SK-N-SH (cell line): Measurements from ENCODE around the gene RDH14. TPM values are rescaled to one million over a fixed set of nuclear protein-coding genes. Genes with fewer than 3 reads are reported as not detected.

Source experiments
- CTCF ChIA-PET: fragments of 300-600, 350-600 bp; formaldehyde crosslinking; extraction: SDS; loops from one replicate; lab custom pipeline; 2021; lab: Yijun Ruan, JAX
- POLR2A ChIA-PET: fragments of 350-600 bp; sonication (Branson Sonifier 250); formaldehyde crosslinking; extraction: SDS; loops from one replicate; lab custom pipeline; 2020; ENCODE audit warnings: antibody characterized with exemption, inconsistent platforms; lab: Yijun Ruan, JAX
- DNase-seq: peaks from one replicate; pipeline ENCODE4 v3.0.0; 2012
- H2AFZ ChIP-seq: fragments of 200-600 bp; sonication (generic); 2 replicates; pipeline ENCODE4 v1.8.1; 2016; ENCODE audit warnings: antibody characterized with exemption, mild to moderate bottlenecking, low read depth
- H3F3A ChIP-seq: fragments of 200-600 bp; sonication (generic); replicated peaks from 2 replicates; pipeline ENCODE3; 2016; ENCODE audit warnings: antibody characterized with exemption, mild to moderate bottlenecking; ENCODE audit not compliant: insufficient read depth
- H3K27ac ChIP-seq, 2 experiments: fragments of 200-500 bp in 1 of 2; fragments of 200-600 bp in 1 of 2; sonication (Bioruptor generic) in 1 of 2; sonication (generic), shearing (Covaris generic) in 1 of 2; 2 replicates each; pipeline versions ENCODE4 v1.5.1 to v1.6.1; 2014 to 2016; ENCODE audit warnings: low read depth in 2 of 2, inconsistent platforms in 1 of 2, low read length in 1 of 2, mild to moderate bottlenecking in 1 of 2, mixed read lengths in 1 of 2
- H3K27me3 ChIP-seq: fragments of 200-600 bp; sonication (generic), shearing (Covaris generic); 2 replicates; pipeline ENCODE4 v1.6.1; 2016; ENCODE audit warnings: mixed run types; ENCODE audit not compliant: insufficient read depth
- H3K36me3 ChIP-seq, 2 experiments: fragments of 200-500 bp in 1 of 2; fragments of 200-600 bp in 1 of 2; sonication (Bioruptor generic) in 1 of 2; sonication (generic) in 1 of 2; replicated peaks in 1 of 2; 2 replicates each; pipeline versions ENCODE3 to v1.5.1; 2014 to 2016; ENCODE audit warnings: low read length in 1 of 2, mild to moderate bottlenecking in 1 of 2; ENCODE audit not compliant: insufficient read depth in 2 of 2, control insufficient read depth in 1 of 2
- H3K4me1 ChIP-seq, 2 experiments: fragments of 200-500 bp in 1 of 2; fragments of 200-600 bp in 1 of 2; sonication (Bioruptor generic) in 1 of 2; sonication (generic), shearing (Covaris generic) in 1 of 2; 2 replicates each; pipeline versions ENCODE4 v1.5.1 to v1.6.1; 2014 to 2016; ENCODE audit warnings: low read depth in 1 of 2, low read length in 1 of 2, mixed run types in 1 of 2; ENCODE audit not compliant: insufficient read depth in 2 of 2, control insufficient read depth in 1 of 2
- H3K4me2 ChIP-seq: fragments of 200-600 bp; sonication (generic), shearing (Covaris generic); 2 replicates; pipeline ENCODE4 v1.6.1; 2017; ENCODE audit warnings: mixed run types
- H3K4me3 ChIP-seq, 2 experiments: fragments of 200-500 bp in 1 of 2; fragments of 200-600 bp in 1 of 2; sonication (Bioruptor generic) in 1 of 2; sonication (generic), shearing (Covaris generic) in 1 of 2; 2 replicates each; pipeline versions ENCODE4 v1.5.1 to v1.8.1; 2014 to 2016; ENCODE audit warnings: low read depth in 2 of 2, inconsistent platforms in 1 of 2, low read length in 1 of 2, mild to moderate bottlenecking in 1 of 2, mixed read lengths in 1 of 2, moderate library complexity in 1 of 2
- H3K79me2 ChIP-seq: fragments of 200-600 bp; sonication (generic); 2 replicates; pipeline ENCODE4 v1.8.1; 2017; ENCODE audit warnings: mild to moderate bottlenecking; ENCODE audit not compliant: insufficient read depth
- H3K9ac ChIP-seq: fragments of 200-600 bp; sonication (generic); 2 replicates; pipeline ENCODE4 v1.6.1; 2017; ENCODE audit warnings: mixed run types
- H3K9me2 ChIP-seq: fragments of 200-600 bp; sonication (generic); 2 replicates; pipeline ENCODE4 v1.6.1; 2017; ENCODE audit warnings: mixed run types
- H3K9me3 ChIP-seq: fragments of 200-600 bp; sonication (generic); 2 replicates; pipeline ENCODE4 v1.6.1; 2017; ENCODE audit warnings: mixed run types, mild to moderate bottlenecking, moderate library complexity
- H4K20me1 ChIP-seq: fragments of 200-600 bp; sonication (generic); 2 replicates; pipeline ENCODE4 v1.6.1; 2017; ENCODE audit warnings: mild to moderate bottlenecking, mixed run types; ENCODE audit not compliant: insufficient read depth
- CHD2 ChIP-seq: fragments of 150-350 bp; IDR thresholded peaks from 2 replicates; pipeline ENCODE4 v1.6.1; 2018; ENCODE audit warnings: low read length; ENCODE audit not compliant: partially characterized antibody
- CTCF ChIP-seq: fragments of 200-600 bp; sonication (generic); IDR thresholded peaks from 2 replicates; pipeline ENCODE4 v1.6.1; 2017; ENCODE audit warnings: antibody characterized with exemption, mild to moderate bottlenecking, moderate library complexity
- EZH2phosphoT487 ChIP-seq: fragments of 200-600 bp; sonication (generic); IDR thresholded peaks from 2 replicates; pipeline ENCODE4 v1.6.1; 2017; ENCODE audit warnings: low read depth, mixed run types, mild to moderate bottlenecking, antibody characterized with exemption, moderate library complexity, borderline replicate concordance
- FOSL2 ChIP-seq: IDR thresholded peaks from 2 replicates; pipeline ENCODE4 v1.4.0; 2012; ENCODE audit warnings: low read depth, mild to moderate bottlenecking, moderate library complexity, borderline replicate concordance
- FOXM1 ChIP-seq: IDR thresholded peaks from 2 replicates; pipeline ENCODE4 v1.4.0; 2012; ENCODE audit warnings: low read depth, mild to moderate bottlenecking
- JUND ChIP-seq: IDR thresholded peaks from 2 replicates; pipeline ENCODE4 v1.4.0; 2012
- MAX ChIP-seq: IDR thresholded peaks from 2 replicates; pipeline ENCODE4 v1.4.0; 2012; ENCODE audit warnings: low read depth
- NFIC ChIP-seq: IDR thresholded peaks from 2 replicates; pipeline ENCODE4 v1.4.0; 2012; ENCODE audit warnings: borderline replicate concordance
- NRF1 ChIP-seq: IDR thresholded peaks from 2 replicates; pipeline ENCODE4 v1.6.1; 2012; ENCODE audit warnings: low read depth, mild to moderate bottlenecking, low read length
- PBX3 ChIP-seq: IDR thresholded peaks from 2 replicates; pipeline ENCODE4; 2012
- RCOR1 ChIP-seq: fragments of 150-350 bp; IDR thresholded peaks from 2 replicates; pipeline ENCODE4 v1.6.1; 2017; ENCODE audit warnings: antibody characterized with exemption, low read length
- RFX5 ChIP-seq: IDR thresholded peaks from 2 replicates; pipeline ENCODE4 v1.6.1; 2012; ENCODE audit warnings: mild to moderate bottlenecking, improper control_type of control experiment, low read length
- RXRA ChIP-seq: IDR thresholded peaks from 2 replicates; pipeline ENCODE4 v1.4.0; 2012; ENCODE audit warnings: low read depth, mild to moderate bottlenecking, borderline replicate concordance
- TAF1 ChIP-seq: IDR thresholded peaks from 2 replicates; pipeline ENCODE4 v1.6.1; 2012; ENCODE audit warnings: low read depth, mild to moderate bottlenecking, low read length, moderate library complexity, borderline replicate concordance
- WGBS: methylation state at CpG from one replicate; pipeline ENCODE4 v1.1.6; 2017; ENCODE audit warnings: low lambda C conversion rate; 5-methylcytosine and 5-hydroxymethylcytosine counted together
- polyA plus RNA-seq, 3 experiments: library from polyadenylated mRNA; depleted of rRNA; stranded (reverse); fragments of >200 nt; gene quantifications; 2 replicates each; pipeline ENCODE4 v1.2.3, GENCODE V29; 2012

Gene RDH14
- polyA plus RNA-seq, 1 of the 3 experiments (the other 2 are of a cell fraction) = 20.2 TPM

GRCh38 chr2:18558458-18558857 lies 2.0 kb downstream of the RDH14 start (continued):
- TF ChIP-seq RFX5 = no peak
- TF ChIP-seq FOSL2 = no peak
- no peak for TF ChIP-seq JUND
- TF ChIP-seq PBX3 = no peak
- no peak for TF ChIP-seq TAF1
- TF ChIP-seq NRF1 = no peak
- no peak for TF ChIP-seq MAX

- 92% methylated on average over 2 of the region's 2 CpGs for WGBS
- POLR2A ChIA-PET = no interaction called here
- CTCF ChIA-PET = interaction anchor here (2.2 kb wide), 1 partner anchor 37 kb away, joined by 16 read pairs; no protein-coding TSS in a partner anchor
- Histone ChIP-seq H3K4me2 (no peak overlapping the region), H3K27me3 (no peaks in the 10 kb centered on the region), H3K9me2 (no peaks in the 10 kb centered on the region), H3K4me1 (peaks cover 22 to 42% of the 10 kb centered on the region in 2 experiments; a peak in 3 of 4 replicates), H3K9me3 (no peaks in the 10 kb centered on the region), H4K20me1 (no peaks in the 10 kb centered on the region), H2AFZ (no peak overlapping the region), H3K36me3 (peaks cover 40 to 50% of the 10 kb centered on the region in 2 experiments), H3K4me3 (no peak overlapping the region; a peak in 1 of 4 replicates), H3K79me2 (peaks cover 83% of the 10 kb centered on the region), H3K27ac (peak overlapping the region in 1 of 2 experiments; percentile 12; a peak in 1 of 4 replicates), H3F3A (peaks cover 25% of the 10 kb centered on the region), H3K9ac (no peak overlapping the region)
- DNase-seq = no peak
- no peak for TF ChIP-seq RCOR1
- TF ChIP-seq EZH2phosphoT487 = no peak
- TF ChIP-seq RXRA = no peak
These were observed 3.3 kb downstream of the RDH14 start for GRCh38 chr2:18557121-18557520.

- Histone ChIP-seq H3K4me1 (peaks cover 8 to 37% of the 10 kb centered on the region in 2 experiments; a peak in 3 of 4 replicates), H3K27me3 (no peaks in the 10 kb centered on the region), H3K9me2 (no peaks in the 10 kb centered on the region), H3K9me3 (no peaks in the 10 kb centered on the region), H4K20me1 (no peaks in the 10 kb centered on the region), H3K4me3 (no peak overlapping the region), H3K79me2 (peaks cover 49% of the 10 kb centered on the region), H2AFZ (no peak overlapping the region), H3K9ac (peak overlapping the region; percentile 9; the same call in 1 of the 2 replicates), H3K4me2 (peak overlapping the region; percentile 8), H3K36me3 (peaks cover 47% of the 10 kb centered on the region in 2 experiments), H3K27ac (peak overlapping the region; percentile 66 to 76), H3F3A (peaks cover 42% of the 10 kb centered on the region)
- ChIA-PET POLR2A (no interaction called here), CTCF (interaction anchor here (0.6 to 3.4 kb wide), 3 partner anchors 32 to 197 kb away, joined by 3 to 20 read pairs (median 3); no protein-coding TSS in a partner anchor)
- no peak for DNase-seq
- TF ChIP-seq EZH2phosphoT487 = no peak
- TF ChIP-seq PBX3 = no peak; the same call in 1 of the 2 replicates
- TF ChIP-seq NFIC = 0 out of 2 replicates have a peak, but pooled peaks have one; percentile 32
- TF ChIP-seq CHD2 = no peak
- TF ChIP-seq FOXM1 = no peak
- TF ChIP-seq CTCF = no peak
- 54% methylated on average over 3 of the region's 3 CpGs for WGBS
These were observed 7.9 kb downstream of the RDH14 start for GRCh38 chr2:18552351-18553077.
